ENCODE data around the gene ZNRF3. TPM values are rescaled to one million over a fixed set of nuclear protein-coding genes. Genes with fewer than 3 reads are reported as not detected.
"Not testable (repeated sequence)": the region's sequence is repeated elsewhere in the genome, so short reads cannot be mapped to it uniquely, and the experiment has no call there.

ZNRF3 gene
- polyA plus RNA-seq, 1 of the 3 experiments (the other 2 are of a cell fraction): 4.2 TPM

GRCh38 chr22:28884747-28885350, 1.5 kb downstream of the ZNRF3 start:
- no peaks in the 10 kb centered on the region for H3K9me3 ChIP-seq
- H3K4me3 ChIP-seq (ENCODE audit: low read depth in 2 of 2, low read length in 1 of 2): peak overlapping the region; percentile 63 to 76
- H3K27me3 ChIP-seq (ENCODE audit: insufficient read depth): no peaks in the 10 kb centered on the region
- 92% methylated on average over 16 of the region's 19 CpGs for WGBS (ENCODE audit: low lambda C conversion rate)
- peak overlapping the region; percentile 99 for H3K4me2 ChIP-seq
- no peaks in the 10 kb centered on the region for H3K9me2 ChIP-seq
- no peaks in the 10 kb centered on the region for H3K36me3 ChIP-seq (replicated peaks in 1 of 2; ENCODE audit: control insufficient read depth in 1 of 2, insufficient read depth in 2 of 2, low read length in 1 of 2)
- no peak overlapping the region for H2AFZ ChIP-seq (ENCODE audit: low read depth)
- peaks cover 5% of the 10 kb centered on the region for H3F3A ChIP-seq (replicated peaks; ENCODE audit: insufficient read depth)
- no peak overlapping the region for H3K27ac ChIP-seq (ENCODE audit: low read depth in 2 of 2, low read length in 1 of 2)
- H3K4me1 ChIP-seq (ENCODE audit: control insufficient read depth in 1 of 2, insufficient read depth in 2 of 2, low read depth in 1 of 2, low read length in 1 of 2): peaks cover 14 to 17% of the 10 kb centered on the region in 2 experiments; a peak in 3 of 4 replicates
- H4K20me1 ChIP-seq (ENCODE audit: insufficient read depth): peaks cover 42% of the 10 kb centered on the region
- TF ChIP-seq USF2 (IDR thresholded peaks at IDR 0.05; ENCODE audit: borderline replicate concordance, low read depth, low read length): no peak
- ChIA-PET POLR2A (no interaction called here), CTCF (interaction anchor here (0.8 to 2.5 kb wide), 6 partner anchors 12 to 156 kb away, joined by 3 to 15 read pairs (median 4); no protein-coding TSS in a partner anchor)
- no peak overlapping the region for H3K9ac ChIP-seq
- DNase-seq: no peak
- H3K79me2 ChIP-seq (ENCODE audit: insufficient read depth): peaks cover 54% of the 10 kb centered on the region

- peaks cover 14 to 17% of the 10 kb centered on the region in 2 experiments; a peak in 3 of 4 replicates for H3K4me1 ChIP-seq (ENCODE audit: control insufficient read depth in 1 of 2, insufficient read depth in 2 of 2, low read depth in 1 of 2, low read length in 1 of 2)
- 85% methylated on average over 3 of the region's 3 CpGs for WGBS (ENCODE audit: low lambda C conversion rate)
- H2AFZ ChIP-seq (ENCODE audit: low read depth): no peak overlapping the region
- H3K9me3 ChIP-seq: no peaks in the 10 kb centered on the region
- POLR2A ChIA-PET: no interaction called here
- peaks cover 65% of the 10 kb centered on the region for H3K79me2 ChIP-seq (ENCODE audit: insufficient read depth)
- CTCF ChIA-PET: interaction anchor here (0.7 to 1.4 kb wide), 3 partner anchors 52 to 155 kb away, joined by 3 read pairs; no protein-coding TSS in a partner anchor
- H3K4me2 ChIP-seq: no peak overlapping the region
- no peak for DNase-seq
- H3K27ac ChIP-seq (ENCODE audit: low read depth in 2 of 2, low read length in 1 of 2): no peak overlapping the region
- H4K20me1 ChIP-seq (ENCODE audit: insufficient read depth): peaks cover 51% of the 10 kb centered on the region
- no peaks in the 10 kb centered on the region for H3K27me3 ChIP-seq (ENCODE audit: insufficient read depth)
- TF ChIP-seq POLR2AphosphoS5 (IDR thresholded peaks at IDR 0.05; ENCODE audit: low read depth, low read length) (no peak), REST (IDR thresholded peaks at IDR 0.05; ENCODE audit: low read depth, low read length) (no peak), RFX5 (IDR thresholded peaks at IDR 0.05; ENCODE audit: low read length) (no peak), EZH2phosphoT487 (IDR thresholded peaks at IDR 0.05; ENCODE audit: borderline replicate concordance, low read depth) (no peak), IRF3 (IDR thresholded peaks at IDR 0.05; ENCODE audit: low read depth, low read length) (no peak), FOSL2 (IDR thresholded peaks at IDR 0.05; ENCODE audit: borderline replicate concordance, low read depth) (no peak), FOXJ3 (CRISPR knock-in tag; IDR thresholded peaks at IDR 0.05) (no peak), TAF1 (IDR thresholded peaks at IDR 0.05; ENCODE audit: borderline replicate concordance, low read depth, low read length) (no peak), MEF2A (IDR thresholded peaks at IDR 0.05; ENCODE audit: borderline replicate concordance, low read depth) (no peak), NRF1 (IDR thresholded peaks at IDR 0.05; ENCODE audit: low read depth, low read length) (no peak)
- no peak overlapping the region for H3K9ac ChIP-seq
- H3K9me2 ChIP-seq: no peaks in the 10 kb centered on the region
- no peaks in the 10 kb centered on the region for H3K36me3 ChIP-seq (replicated peaks in 1 of 2; ENCODE audit: control insufficient read depth in 1 of 2, insufficient read depth in 2 of 2, low read length in 1 of 2)
- no peak overlapping the region for H3K4me3 ChIP-seq (ENCODE audit: low read depth in 2 of 2, low read length in 1 of 2)
- H3F3A ChIP-seq (replicated peaks; ENCODE audit: insufficient read depth): peaks cover 5% of the 10 kb centered on the region
These were observed 2.6 kb downstream of the ZNRF3 start for GRCh38 chr22:28885939-28886338.

DNA sequence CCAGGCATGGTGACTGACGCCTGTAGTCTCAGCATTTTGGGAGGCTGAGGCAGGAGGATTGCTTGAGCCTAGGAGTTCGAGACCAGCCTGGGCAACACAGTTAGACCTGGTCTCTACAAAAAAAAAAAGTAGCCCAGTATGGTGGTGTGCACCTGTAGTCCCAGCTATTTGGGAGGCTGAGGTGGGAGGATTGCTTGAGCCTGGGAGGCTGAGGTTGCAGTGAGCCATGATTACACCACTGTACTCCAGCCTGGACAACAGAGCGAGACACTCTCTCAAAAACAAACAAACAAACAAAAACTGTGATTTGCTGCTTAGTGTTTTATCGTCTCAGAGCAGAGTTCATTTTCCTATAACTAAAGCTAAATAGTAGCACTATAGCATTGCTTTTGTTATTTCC, 3.3 kb downstream of the ZNRF3 start:
- H3F3A ChIP-seq (replicated peaks; ENCODE audit: insufficient read depth); DNase-seq; H3K4me3 ChIP-seq (ENCODE audit: low read depth in 2 of 2, low read length in 1 of 2); H3K27ac ChIP-seq (ENCODE audit: low read depth in 2 of 2, low read length in 1 of 2); H3K36me3 ChIP-seq (replicated peaks in 1 of 2; ENCODE audit: control insufficient read depth in 1 of 2, insufficient read depth in 2 of 2, low read length in 1 of 2); H3K9me3 ChIP-seq; H3K9me2 ChIP-seq; H3K9ac ChIP-seq; H3K4me2 ChIP-seq; H3K27me3 ChIP-seq (ENCODE audit: insufficient read depth); H2AFZ ChIP-seq (ENCODE audit: low read depth); POLR2A ChIA-PET: not testable (repeated sequence)
- Histone ChIP-seq H4K20me1 (ENCODE audit: insufficient read depth) (peaks cover 53% of the 10 kb centered on the region), H3K79me2 (ENCODE audit: insufficient read depth) (peaks cover 70% of the 10 kb centered on the region), H3K4me1 (ENCODE audit: control insufficient read depth in 1 of 2, insufficient read depth in 2 of 2, low read depth in 1 of 2, low read length in 1 of 2) (peaks cover 17% of the 10 kb centered on the region in 2 experiments; a peak in 3 of 4 replicates)
- WGBS (ENCODE audit: low lambda C conversion rate): 93% methylated on average over 4 of the region's 4 CpGs
- CTCF ChIA-PET: interaction anchor here (1.4 kb wide), 1 partner anchor 154 kb away, joined by 3 read pairs; no protein-coding TSS in a partner anchor

Measured in SK-N-SH (cell line).